IMR-90 (cell line): ENCODE data around the gene SPATA33. TPM values are rescaled to one million over a fixed set of nuclear protein-coding genes. Genes with fewer than 3 reads are reported as not detected.
A peak's percentile ranks its signal among the peaks of the same experiment; 100 is the strongest.

Experiments used
- ATAC-seq: fragments of 200-7000 bp; cut with Tn5 transposase; 2 replicates; pipeline ENCODE4 v1.9.1; 2020; ENCODE audit warnings: low read depth, mild to moderate bottlenecking, moderate library complexity
- BruUV-seq: library from RNA; stranded (reverse); fragments of 400-500 nt; replicated peaks from 2 replicates; lab custom pipeline; 2021; lab: Mats Ljungman, UMichigan
- CTCF ChIA-PET: fragments of 300-600 bp; formaldehyde crosslinking; extraction: SDS; loops from one replicate; lab custom pipeline; 2021; ENCODE audit warnings: antibody characterized with exemption; lab: Yijun Ruan, JAX
- POLR2A ChIA-PET: fragments of 300-600 bp; sonication (Branson Sonifier 250); formaldehyde crosslinking; loops from one replicate; lab custom pipeline; 2022; ENCODE audit warnings: antibody characterized with exemption; ENCODE audit not compliant: unreplicated experiment; lab: Charles Lee
- DNase-seq: peaks from one replicate; pipeline ENCODE4 v3.0.0; 2013
- H2AFZ ChIP-seq: replicated peaks from 2 replicates; pipeline ENCODE3; 2013; ENCODE audit warnings: low read length, mild to moderate bottlenecking; ENCODE audit not compliant: poor library complexity
- H2AK5ac ChIP-seq: 2 replicates; pipeline ENCODE4 v1.6.1; 2013; ENCODE audit warnings: low read depth, low read length, inconsistent platforms
- H2AK9ac ChIP-seq: replicated peaks from 2 replicates; pipeline ENCODE3; 2013; ENCODE audit warnings: mild to moderate bottlenecking, low read depth, low read length, moderate library complexity; ENCODE audit not compliant: poor library complexity
- H2BK120ac ChIP-seq: 2 replicates; pipeline ENCODE4 v1.6.1; 2013; ENCODE audit warnings: low read depth, low read length, inconsistent platforms
- H2BK15ac ChIP-seq: 3 replicates; pipeline ENCODE4 v1.6.1; 2013; ENCODE audit warnings: low read depth, low read length, inconsistent platforms
- H2BK20ac ChIP-seq: 2 replicates; pipeline ENCODE4 v1.6.1; 2013; ENCODE audit warnings: low read depth, mild to moderate bottlenecking, inconsistent platforms, low read length, moderate library complexity
- H2BK5ac ChIP-seq: 2 replicates; pipeline ENCODE4 v1.6.1; 2013; ENCODE audit warnings: mild to moderate bottlenecking, low read depth, low read length, inconsistent platforms; ENCODE audit not compliant: poor library complexity, severe bottlenecking
- H3K14ac ChIP-seq: replicated peaks from 2 replicates; pipeline ENCODE4 v1.6.1; 2013; ENCODE audit warnings: low read depth, low read length, inconsistent platforms
- H3K18ac ChIP-seq: 2 replicates; pipeline ENCODE4 v1.6.1; 2013; ENCODE audit warnings: low read depth, low read length, control low read depth
- H3K23ac ChIP-seq: 2 replicates; pipeline ENCODE4 v1.6.1; 2013; ENCODE audit warnings: low read depth, low read length, inconsistent platforms
- H3K27ac ChIP-seq: 2 replicates; pipeline ENCODE4 v1.5.1; 2013; ENCODE audit warnings: mild to moderate bottlenecking, control low read depth, low read length; ENCODE audit not compliant: insufficient read depth
- H3K27me3 ChIP-seq: 2 replicates; pipeline ENCODE4 v1.6.1; 2013; ENCODE audit warnings: low read length; ENCODE audit not compliant: control insufficient read depth, insufficient read depth
- H3K36me3 ChIP-seq: 2 replicates; pipeline ENCODE4 v1.6.1; 2013; ENCODE audit warnings: low read length, mixed read lengths; ENCODE audit not compliant: control insufficient read depth, insufficient read depth
- H3K4ac ChIP-seq: 2 replicates; pipeline ENCODE4 v1.6.1; 2013; ENCODE audit warnings: low read depth, low read length, inconsistent platforms
- H3K4me1 ChIP-seq: 2 replicates; pipeline ENCODE4 v1.6.1; 2013; ENCODE audit warnings: low read length, mixed read lengths; ENCODE audit not compliant: control insufficient read depth, insufficient read depth
- H3K4me2 ChIP-seq: 2 replicates; pipeline ENCODE4 v1.6.1; 2013; ENCODE audit warnings: low read depth, mild to moderate bottlenecking, control low read depth, low read length, moderate library complexity
- H3K4me3 ChIP-seq: 2 replicates; pipeline ENCODE4 v1.5.1; 2013; ENCODE audit warnings: low read depth, mild to moderate bottlenecking, control low read depth, low read length, moderate library complexity; ENCODE audit not compliant: insufficient read depth
- H3K56ac ChIP-seq: 2 replicates; pipeline ENCODE4 v1.6.1; 2013; ENCODE audit warnings: low read length, inconsistent platforms; ENCODE audit not compliant: insufficient read depth; ENCODE audit errors: extremely low read depth
- H3K79me1 ChIP-seq, 2 experiments: 2 replicates each; pipeline ENCODE4 v1.6.1; 2013; ENCODE audit warnings: low read length in 2 of 2, inconsistent platforms in 1 of 2, low read depth in 1 of 2
- H3K9ac ChIP-seq: 2 replicates; pipeline ENCODE4 v1.6.1; 2013; ENCODE audit warnings: low read depth, low read length, control low read depth
- H3K9me1 ChIP-seq: 2 replicates; pipeline ENCODE4 v1.6.1; 2013; ENCODE audit warnings: low read length, inconsistent platforms; ENCODE audit not compliant: insufficient read depth
- H3K9me3 ChIP-seq: 2 replicates; pipeline ENCODE4 v1.6.1; 2013; ENCODE audit warnings: low read length; ENCODE audit not compliant: control insufficient read depth, insufficient read depth
- H4K20me1 ChIP-seq: 2 replicates; pipeline ENCODE4 v1.6.1; 2013; ENCODE audit warnings: low read length, inconsistent platforms; ENCODE audit not compliant: insufficient read depth
- H4K5ac ChIP-seq: 2 replicates; pipeline ENCODE4 v1.6.1; 2013; ENCODE audit warnings: mild to moderate bottlenecking, low read depth, low read length, control low read depth
- H4K8ac ChIP-seq, 2 experiments: 2 replicates each; pipeline ENCODE4 v1.6.1; 2013; ENCODE audit warnings: low read depth in 2 of 2, low read length in 2 of 2, control low read depth in 1 of 2, inconsistent platforms in 1 of 2
- H4K91ac ChIP-seq: 2 replicates; pipeline ENCODE4 v1.6.1; 2013; ENCODE audit warnings: low read depth, low read length, inconsistent platforms; ENCODE audit not compliant: insufficient read depth
- BHLHE40 ChIP-seq: fragments of 150-350 bp; IDR thresholded peaks from 2 replicates; pipeline ENCODE4 v1.6.1; 2016; ENCODE audit warnings: mild to moderate bottlenecking, low read depth, low read length
- MAZ ChIP-seq: IDR thresholded peaks from 2 replicates; pipeline ENCODE4 v1.6.1; 2012; ENCODE audit warnings: low read depth, mild to moderate bottlenecking, low read length, improper control_type of control experiment, moderate library complexity, borderline replicate concordance
- WGBS, 2 experiments: methylation state at CpG; one replicate each; pipeline versions ENCODE4 v1.1.5 to v1.1.7; 2013; ENCODE audit warnings: missing lambda C conversion rate in 2 of 2; ENCODE audit not compliant: insufficient read length in 1 of 2; ENCODE audit errors: extremely low coverage in 2 of 2; 5-methylcytosine and 5-hydroxymethylcytosine counted together
- dilution Hi-C: fragments of 300-500 bp; cut with HindIII; formaldehyde crosslinking; loops from one replicate; pipeline ENCODE4 v1.14.3; 2018; ENCODE audit warnings: low sequenced_read_pairs; ENCODE audit not compliant: unreplicated experiment
- in situ Hi-C: fragments of 300-500 bp; cut with MboI; formaldehyde crosslinking; loops from 3 replicates; pipeline ENCODE4 v1.14.3; 2019; ENCODE audit warnings: low sequenced_read_pairs, inconsistent platforms, mixed read lengths
- intact Hi-C: fragments of 100-400 bp; cut with micrococcal nuclease; formaldehyde crosslinking; loops from 2 replicates; pipeline ENCODE4 v1.10.0; 2022
- polyA plus RNA-seq, 3 experiments: library from polyadenylated mRNA; depleted of rRNA; stranded (reverse); fragments of >200 nt; gene quantifications; 2 replicates each; pipeline ENCODE4 v1.2.3, GENCODE V29; 2012; ENCODE audit warnings: low replicate concordance in 1 of 3
- total RNA-seq: library from RNA; depleted of rRNA; stranded (reverse); fragments of >200 nt; gene quantifications from 2 replicates; pipeline ENCODE4 v1.2.3, GENCODE V29; 2012

Gene SPATA33
- total and polyA plus RNA-seq, 2 of the 4 experiments (the other 2 are of a cell fraction), result 0.90 to 3.4 TPM

GRCh38 chr16:89688395-89688794, 30.8 kb downstream of the SPATA33 start:
- no peak overlapping the region for H3K18ac ChIP-seq
- CTCF ChIA-PET, result no interaction called here
- H3K36me3 ChIP-seq, result peaks cover 28% of the 10 kb centered on the region
- DNase-seq (no peak), ATAC-seq (no peak)
- H3K79me1 ChIP-seq, result peaks cover 28 to 36% of the 10 kb centered on the region in 2 experiments
- no peak overlapping the region for H2BK15ac ChIP-seq
- H3K4me3 ChIP-seq, result no peak overlapping the region
- H2AFZ ChIP-seq, result no peak overlapping the region
- no peak overlapping the region for H3K9ac ChIP-seq
- H3K27me3 ChIP-seq, result no peaks in the 10 kb centered on the region
- POLR2A ChIA-PET, result no interaction called here
- dilution Hi-C loops (no loop called here), in situ Hi-C loops (no loop called here), intact Hi-C loops (no loop called here)
- BruUV-seq, result TSS peak; percentile 53
- no peak overlapping the region for H3K27ac ChIP-seq
- peaks cover 3% of the 10 kb centered on the region for H3K4me1 ChIP-seq
- no peak overlapping the region for H4K91ac ChIP-seq
- 0 out of 2 replicates have a peak overlapping the region, but pooled peaks have one; percentile 8 for H2AK5ac ChIP-seq
- no peak for TF ChIP-seq BHLHE40
- no peak for TF ChIP-seq MAZ
- H3K4me2 ChIP-seq, result no peak overlapping the region
- no peak overlapping the region for H3K14ac ChIP-seq
- H4K8ac ChIP-seq, result no peak overlapping the region
- H3K9me1 ChIP-seq, result peaks cover 6% of the 10 kb centered on the region; the same call in 1 of the 2 replicates
- H3K4ac ChIP-seq, result no peak overlapping the region
- peaks cover 3% of the 10 kb centered on the region for H4K20me1 ChIP-seq
- no peak overlapping the region for H2BK5ac ChIP-seq
- no peak overlapping the region for H3K56ac ChIP-seq
- H2BK20ac ChIP-seq, result no peak overlapping the region
- no peak overlapping the region for H2BK120ac ChIP-seq
- H2AK9ac ChIP-seq, result no peak overlapping the region
- no peak overlapping the region for H3K23ac ChIP-seq
- H3K9me3 ChIP-seq, result peaks cover 3% of the 10 kb centered on the region; the same call in 1 of the 2 replicates
- no CpG with 5 or more reads among the region's 5 CpGs for WGBS, 2 experiments
- no peak overlapping the region for H4K5ac ChIP-seq
